K562 (cell line): ENCODE data around the gene MUSK. TPM values are rescaled to one million over a fixed set of nuclear protein-coding genes. Genes with fewer than 3 reads are reported as not detected.

Experiments used
- ATAC-seq: fragments of 200-7000 bp; cut with Tn5 transposase; 3 replicates; pipeline ENCODE4 v1.9.1; 2020; ENCODE audit warnings: moderate library complexity
- BruUV-seq: library from RNA; stranded (reverse); fragments of 400-500 nt; replicated peaks from 2 replicates; lab custom pipeline; 2021; lab: Mats Ljungman, UMichigan
- CTCF ChIA-PET: fragments of 300-600 bp; formaldehyde crosslinking; extraction: SDS; loops from one replicate; lab custom pipeline; 2021; ENCODE audit warnings: low intra/inter-chr PET ratio; lab: Yijun Ruan, JAX
- POLR2A ChIA-PET: fragments of 300-600, 350-650 bp; sonication (Branson Sonifier 250); formaldehyde crosslinking; extraction: SDS; loops from one replicate; lab custom pipeline; 2021; ENCODE audit warnings: antibody characterized with exemption, inconsistent platforms; lab: Yijun Ruan, JAX
- DNase-seq, 4 experiments: peaks; one replicate each; pipeline versions ENCODE4 v3.0.0 to v3.0.0-alpha.2; 2011 to 2018; ENCODE audit warnings: low spot score in 3 of 4, mixed read lengths in 3 of 4; ENCODE audit errors: extremely low read depth in 1 of 4
- FAIRE-seq: peaks from 2 replicates; lab custom pipeline; 2011; peaks lifted over from hg19 to GRCh38; lab: Jason Lieb, UNC
- H2AFZ ChIP-seq: 2 replicates; pipeline ENCODE4 v1.6.0; 2011; ENCODE audit warnings: low read depth, low read length, control low read depth, inconsistent platforms
- H3K27ac ChIP-seq: fragments of 200-600 bp; 3 replicates; pipeline ENCODE4 v1.8.0; 2011; ENCODE audit warnings: low read depth, mild to moderate bottlenecking, control low read depth, inconsistent platforms, low read length, moderate library complexity, mixed read lengths; ENCODE audit errors: extremely low read depth
- H3K27me3 ChIP-seq, 2 experiments: fragments of 300-600 bp in 1 of 2; 2 replicates in 1 of 2; 3 replicates in 1 of 2; pipeline versions ENCODE4 v1.6.0 to v1.8.0; 2011; ENCODE audit warnings: inconsistent platforms in 2 of 2, low read length in 2 of 2, mild to moderate bottlenecking in 1 of 2, mixed read lengths in 1 of 2, moderate library complexity in 1 of 2; ENCODE audit not compliant: control insufficient read depth in 2 of 2, insufficient read depth in 2 of 2
- H3K36me3 ChIP-seq: fragments of 300-600 bp; 3 replicates; pipeline ENCODE4 v1.8.0; 2011; ENCODE audit warnings: mild to moderate bottlenecking, low read length, inconsistent platforms; ENCODE audit not compliant: control insufficient read depth, insufficient read depth
- H3K4me1 ChIP-seq, 2 experiments: fragments of 200-600 bp in 1 of 2; replicated peaks in 1 of 2; 2 replicates in 1 of 2; 3 replicates in 1 of 2; pipeline versions ENCODE4 v1.5.1 to v1.8.0; 2011; ENCODE audit warnings: inconsistent platforms in 2 of 2, low read length in 2 of 2, mild to moderate bottlenecking in 1 of 2, mixed read lengths in 1 of 2, moderate library complexity in 1 of 2; ENCODE audit not compliant: control insufficient read depth in 2 of 2, insufficient read depth in 2 of 2
- H3K4me2 ChIP-seq: 2 replicates; pipeline ENCODE4 v1.6.1; 2011; ENCODE audit warnings: low read length, control low read depth, inconsistent platforms, mixed read lengths; ENCODE audit not compliant: insufficient read depth
- H3K4me3 ChIP-seq: fragments of 200-600 bp; sonication (generic), shearing (Covaris generic); 2 replicates; pipeline ENCODE4 v1.5.1; 2016; ENCODE audit warnings: control low read depth, inconsistent platforms
- H3K79me2 ChIP-seq: fragments of 200-600 bp; 3 replicates; pipeline ENCODE4 v1.8.0; 2011; ENCODE audit warnings: low read length, inconsistent platforms; ENCODE audit not compliant: control insufficient read depth, insufficient read depth
- H3K9ac ChIP-seq, 2 experiments: 2 replicates each; pipeline versions ENCODE4 v1.6.0 to v1.6.1; 2011; ENCODE audit warnings: low read depth in 2 of 2, low read length in 2 of 2, control low read depth in 1 of 2, inconsistent platforms in 1 of 2, mild to moderate bottlenecking in 1 of 2, mixed read lengths in 1 of 2; ENCODE audit not compliant: insufficient read depth in 1 of 2
- H3K9me1 ChIP-seq: one replicate; pipeline ENCODE4 v1.6.0; 2011; ENCODE audit warnings: inconsistent platforms, mild to moderate bottlenecking, low read length, moderate library complexity; ENCODE audit not compliant: control insufficient read depth, insufficient read depth
- H3K9me3 ChIP-seq: replicated peaks from 2 replicates; pipeline ENCODE4 v1.5.1; 2011; ENCODE audit warnings: low read depth, low read length, inconsistent platforms; ENCODE audit not compliant: control insufficient read depth, insufficient read depth
- H4K20me1 ChIP-seq: replicated peaks from 2 replicates; pipeline ENCODE4 v1.6.1; 2011; ENCODE audit warnings: low read length, inconsistent platforms, mixed read lengths; ENCODE audit not compliant: control insufficient read depth, insufficient read depth
- BCLAF1 ChIP-seq, 2 experiments: fragments of 450-650 bp in 1 of 2; IDR thresholded peaks; 2 replicates each; pipeline ENCODE4 v1.6.1; 2011 to 2017; ENCODE audit warnings: low read depth in 2 of 2, antibody characterized with exemption in 1 of 2, borderline replicate concordance in 1 of 2, low read length in 1 of 2, mild to moderate bottlenecking in 1 of 2, mixed read lengths in 1 of 2; ENCODE audit not compliant: control insufficient read depth in 1 of 2
- BRF2 ChIP-seq: IDR thresholded peaks from 3 replicates; pipeline ENCODE4 v1.6.1; 2011; ENCODE audit warnings: borderline replicate concordance, mild to moderate bottlenecking; ENCODE audit not compliant: insufficient read length, insufficient read depth
- CCNT2 ChIP-seq: IDR thresholded peaks from 2 replicates; pipeline ENCODE4 v1.6.1; 2011; ENCODE audit warnings: borderline replicate concordance, low read depth, mild to moderate bottlenecking, moderate library complexity, mixed read lengths, low read length; ENCODE audit not compliant: insufficient read length; ENCODE audit errors: extremely low read depth
- CLOCK ChIP-seq: fragments of 250-450 bp; sonication (Bioruptor Pico); IDR thresholded peaks from 2 replicates; pipeline ENCODE4 v1.4.0; 2020; ENCODE audit warnings: mild to moderate bottlenecking, moderate library complexity, borderline replicate concordance
- EP400 ChIP-seq: fragments of 450-650 bp; IDR thresholded peaks from 2 replicates; pipeline ENCODE4 v1.6.1; 2017; ENCODE audit warnings: antibody characterized with exemption, mild to moderate bottlenecking, moderate library complexity
- NR0B1 ChIP-seq: fragments of 450-650 bp; IDR thresholded peaks from one replicate; pipeline ENCODE4 v1.6.1; 2018; ENCODE audit warnings: mild to moderate bottlenecking, moderate library complexity; ENCODE audit not compliant: partially characterized antibody
- POLR3G ChIP-seq: IDR thresholded peaks from 2 replicates; pipeline ENCODE4 v1.6.1; 2011; ENCODE audit not compliant: insufficient read length, insufficient replicate concordance; ENCODE audit errors: extremely low read depth
- SMARCA4 ChIP-seq: fragments of 450-650 bp; IDR thresholded peaks from 2 replicates; pipeline ENCODE4 v1.6.1; 2016
- SMARCB1 ChIP-seq: IDR thresholded peaks from 2 replicates; pipeline ENCODE4 v1.6.1; 2011; ENCODE audit warnings: improper control_type of control experiment, low read depth; ENCODE audit not compliant: insufficient read length
- TCF3 ChIP-seq: sonication (generic); formaldehyde crosslinking; IDR thresholded peaks from 2 replicates; pipeline ENCODE4 v1.4.0; 2020; ENCODE audit warnings: mild to moderate bottlenecking, missing genetic modification reagents
- ZFX ChIP-seq: sonication (generic); formaldehyde crosslinking; IDR thresholded peaks from 2 replicates; pipeline ENCODE4 v1.8.0; 2022; ENCODE audit warnings: mild to moderate bottlenecking, missing genetic modification reagents, moderate library complexity
- ZKSCAN8 ChIP-seq: fragments of 200-800 bp; sonication (Bioruptor generic); IDR thresholded peaks from 2 replicates; pipeline ENCODE4 v1.6.1; 2016; ENCODE audit warnings: missing genetic modification characterization, missing compliant biosample characterization
- ZNF316 ChIP-seq: fragments of 450-650 bp; IDR thresholded peaks from 2 replicates; pipeline ENCODE4 v1.6.1; 2016
- WGBS: fragments of 100-300 bp; shearing (Covaris generic); methylation state at CpG from one replicate; pipeline ENCODE4 v1.1.6; 2016; ENCODE audit warnings: low coverage, mixed read lengths; ENCODE audit not compliant: insufficient coverage; ENCODE audit errors: missing lambda C conversion rate; 5-methylcytosine and 5-hydroxymethylcytosine counted together
- in situ Hi-C: fragments of 300-500 bp; cut with MboI; formaldehyde crosslinking; loops from 4 replicates; pipeline ENCODE4 v1.15.0; 2018; ENCODE audit warnings: inconsistent platforms, mixed read lengths
- intact Hi-C: fragments of 100-400 bp; cut with micrococcal nuclease; formaldehyde crosslinking; loops from 2 replicates; pipeline ENCODE4 v1.14.2; 2022
- polyA plus RNA-seq, 8 experiments: library from polyadenylated mRNA; depleted of rRNA in 4 of 8; stranded (reverse) in 5 of 8; unstranded in 3 of 8; fragments of >200 nt; fragmentation: Nextera tagmentation in 2 of 8; fragmentation: Illumina TruSeq in 1 of 8; extraction: Ambion mirVana in 2 of 8; extraction: Trizol in 1 of 8; gene quantifications; 2 replicates each; pipeline versions ENCODE4 v1.2.1 to v1.2.3, GENCODE V29; 2011 to 2014; ENCODE audit warnings: inconsistent platforms in 1 of 8, missing spikeins in 1 of 8
- total RNA-seq, 7 experiments: library from RNA; depleted of rRNA in 6 of 7; stranded (reverse); fragments of >200 nt in 6 of 7; fragmentation: Illumina TruSeq in 2 of 7; extraction: Trizol in 2 of 7; gene quantifications; 2 replicates each; pipeline versions ENCODE4 v1.2.1 to v1.2.3, GENCODE V29; 2011 to 2021; ENCODE audit warnings: low replicate concordance in 1 of 7

MUSK gene
- total and polyA plus RNA-seq, 9 of the 15 experiments (the other 6 are each of a cell fraction or from before 2014, with no cell fraction given): not detected

- intact Hi-C loops: loop anchor here (5.0 to 10.0 kb wide), 3 partner anchors 193 to 716 kb away; no protein-coding TSS in a partner anchor
- in situ Hi-C loops: loop anchor here (5.0 kb wide), 1 partner anchor 438 kb away; no protein-coding TSS in a partner anchor
- Histone ChIP-seq H2AFZ (no peak overlapping the region), H3K27ac (no peak overlapping the region), H3K9ac (no peak overlapping the region), H3K79me2 (no peaks in the 10 kb centered on the region), H3K9me1 (no peaks in the 10 kb centered on the region), H3K9me3 (no peaks in the 10 kb centered on the region), H4K20me1 (no peaks in the 10 kb centered on the region), H3K36me3 (no peaks in the 10 kb centered on the region), H3K4me2 (no peak overlapping the region), H3K4me3 (no peak overlapping the region), H3K27me3 (no peaks in the 10 kb centered on the region), H3K4me1 (no peaks in the 10 kb centered on the region)
- CTCF ChIA-PET: no interaction called here
- no peak for DNase-seq
- FAIRE-seq: no peak
- POLR2A ChIA-PET: interaction anchor here (0.8 kb wide), 1 partner anchor 26 kb away, joined by 3 read pairs; no protein-coding TSS in a partner anchor
- BruUV-seq: no TSS peak
- WGBS: 0% methylated on average over 3 of the region's 3 CpGs
- no peak for ATAC-seq
- no peak for TF ChIP-seq POLR3G
- TF ChIP-seq CCNT2: no peak
- TF ChIP-seq EP400: no peak
- TF ChIP-seq CLOCK (CRISPR knock-in tag): no peak
- TF ChIP-seq BCLAF1 (IDR thresholded peaks at IDR 0.05; ENCODE audit: borderline replicate concordance in 1 of 2, control insufficient read depth in 1 of 2, low read depth in 2 of 2, low read length in 1 of 2): no peak
- TF ChIP-seq BRF2: no peak
- TF ChIP-seq ZFX (CRISPR knock-in tag): no peak
- no peak for TF ChIP-seq NR0B1
- TF ChIP-seq TCF3: no peak
- no peak for TF ChIP-seq ZNF316
- TF ChIP-seq ZKSCAN8 (CRISPR knock-in tag): no peak
- no peak for TF ChIP-seq SMARCA4
- no peak for TF ChIP-seq SMARCB1
Measured at GRCh38 chr9:110620726-110621125, 47.9 kb upstream of the MUSK start.
